Pulmonary artery endothelial cell (primary cell): Measurements from ENCODE around the gene FANCC. TPM values are rescaled to one million over a fixed set of nuclear protein-coding genes. Genes with fewer than 3 reads are reported as not detected.

Experiments
- DNase-seq: peaks from one replicate; pipeline ENCODE4 v3.0.0-alpha.2; 2011; ENCODE audit warnings: low read depth, low spot score
- total RNA-seq: library from RNA; depleted of rRNA; stranded (reverse); fragments of >200 nt; gene quantifications from 2 replicates; pipeline ENCODE4 v1.2.3, GENCODE V29; 2014

Gene FANCC
- total RNA-seq, 1 donor from 2014 or later, result 5.1 TPM

- DNase-seq, result no peak
These were observed 190.8 kb downstream of the FANCC start for GRCh38 chr9:95126739-95127138.

- DNase-seq, result no peak
These were observed 191.9 kb downstream of the FANCC start for GRCh38 chr9:95125652-95126051.

GRCh38 chr9:95124582-95125367, 192.7 kb downstream of the FANCC start:
- DNase-seq, result no peak

- no peak for DNase-seq
These were observed 196.6 kb downstream of the FANCC start for GRCh38 chr9:95120781-95121370.

GRCh38 chr9:95118596-95118995, 198.9 kb downstream of the FANCC start:
- DNase-seq, result no peak

GRCh38 chr9:95116808-95117204, 200.7 kb downstream of the FANCC start:
- no peak for DNase-seq

GRCh38 chr9:95116002-95116807, 201.3 kb downstream of the FANCC start:
- no peak for DNase-seq

GRCh38 chr9:95115104-95115503, 202.4 kb downstream of the FANCC start:
- no peak for DNase-seq

- DNase-seq, result no peak
These were observed 204.9 kb downstream of the FANCC start for GRCh38 chr9:95112436-95113280.

- DNase-seq, result no peak
These were observed 205.8 kb downstream of the FANCC start for GRCh38 chr9:95111716-95112115.

GRCh38 chr9:95110921-95111525, 206.5 kb downstream of the FANCC start:
- no peak for DNase-seq

GRCh38 chr9:95109456-95109855, 208.1 kb downstream of the FANCC start:
- no peak for DNase-seq

GRCh38 chr9:95108777-95109176, 208.7 kb downstream of the FANCC start:
- no peak for DNase-seq

GRCh38 chr9:95107976-95108375, 209.5 kb downstream of the FANCC start:
- no peak for DNase-seq

- peak; percentile 47 for DNase-seq
These were observed 210.3 kb downstream of the FANCC start for GRCh38 chr9:95107001-95107749.

- DNase-seq, result no peak
These were observed 211.8 kb downstream of the FANCC start for GRCh38 chr9:95105519-95106287.

- DNase-seq, result no peak
These were observed 212.5 kb downstream of the FANCC start for GRCh38 chr9:95104980-95105379.

GRCh38 chr9:95104581-95104960, 212.9 kb downstream of the FANCC start:
- DNase-seq, result no peak

GRCh38 chr9:95103871-95104580, 213.5 kb downstream of the FANCC start:
- DNase-seq, result no peak
